Measurements from ENCODE around the gene ALPK1.

Gene ALPK1

GRCh38 chr4:112352736-112353135 lies 55.6 kb downstream of the ALPK1 start (continued):
- TF ChIP-seq PRDM2 (tag by site-specific recombination; IDR thresholded peaks at IDR 0.05; ENCODE audit: borderline replicate concordance) (no peak), ZNF449 (tag by site-specific recombination; IDR thresholded peaks at IDR 0.05) (no peak), ZNF366 (tag by site-specific recombination; conservative IDR thresholded peaks at IDR 0.05) (0 out of 2 replicates have a peak, but pooled peaks have one; percentile 13), ZNF513 (tag by site-specific recombination; IDR thresholded peaks at IDR 0.05) (no peak), WT1 (tag by site-specific recombination; IDR thresholded peaks at IDR 0.05) (no peak), ZNF692 (tag by site-specific recombination; IDR thresholded peaks at IDR 0.05) (no peak), ZNF785 (tag by site-specific recombination; IDR thresholded peaks at IDR 0.05) (no peak), ZNF624 (tag by site-specific recombination; IDR thresholded peaks at IDR 0.05) (no peak), SP3 (tag by site-specific recombination; IDR thresholded peaks at IDR 0.05) (no peak), ZNF19 (tag by site-specific recombination; IDR thresholded peaks at IDR 0.05; ENCODE audit: low read depth) (no peak), ZNF433 (tag by site-specific recombination; IDR thresholded peaks at IDR 0.05; ENCODE audit: low read depth) (no peak), TCF7L2 (IDR thresholded peaks at IDR 0.05; ENCODE audit: borderline replicate concordance, low read depth, low read length) (no peak), ZBTB8A (tag by site-specific recombination; IDR thresholded peaks at IDR 0.05) (no peak)

GRCh38 chr4:112355662-112356061 lies 58.5 kb downstream of the ALPK1 start:
- H3K36me3 ChIP-seq (ENCODE audit: control insufficient read depth in 2 of 2, insufficient read depth in 1 of 2, low read length in 2 of 2) = no peaks in the 10 kb centered on the region
- CTCF ChIA-PET = no interaction called here
- no peak overlapping the region for H3K27ac ChIP-seq (ENCODE audit: extremely low read depth, low read depth, low read length)
- no peaks in the 10 kb centered on the region for H3K9me3 ChIP-seq (ENCODE audit: control insufficient read depth, insufficient read depth, low read depth, low read length)
- H3K4me3 ChIP-seq (ENCODE audit: low read depth, low read length) = no peak overlapping the region
- POLR2A ChIA-PET = no interaction called here
- no peaks in the 10 kb centered on the region for H3K4me1 ChIP-seq (ENCODE audit: control insufficient read depth, insufficient read depth, low read length)
- TF ChIP-seq ZSCAN4 (tag by site-specific recombination; IDR thresholded peaks at IDR 0.05) = no peak
- TF ChIP-seq ZBTB10 (tag by site-specific recombination; IDR thresholded peaks at IDR 0.05) = no peak
- TF ChIP-seq GFI1B (tag by site-specific recombination; IDR thresholded peaks at IDR 0.05) = no peak
- no peak for TF ChIP-seq TRIM28 (IDR thresholded peaks at IDR 0.05; ENCODE audit: borderline replicate concordance, low read length)
- TF ChIP-seq ZNF660 (tag by site-specific recombination; IDR thresholded peaks at IDR 0.05) = no peak
- no peak for TF ChIP-seq ZNF16 (tag by site-specific recombination; IDR thresholded peaks at IDR 0.05; ENCODE audit: low read depth)
- TF ChIP-seq ZNF341 (tag by site-specific recombination; IDR thresholded peaks at IDR 0.05; ENCODE audit: low read depth) = no peak
- TF ChIP-seq ZBTB6 (tag by site-specific recombination; IDR thresholded peaks at IDR 0.05) = no peak
- TF ChIP-seq ZNF121 (tag by site-specific recombination; IDR thresholded peaks at IDR 0.05) = no peak
- no peak for TF ChIP-seq ZNF140 (tag by site-specific recombination; IDR thresholded peaks at IDR 0.05)
